IMR-90 (cell line): ENCODE measurements around the gene RSAD1.

Experiments used
- CTCF ChIP-seq: conservative IDR thresholded peaks from 2 replicates; pipeline ENCODE4 v1.5.1; 2012; ENCODE audit warnings: mild to moderate bottlenecking, low read depth, low read length, improper control_type of control experiment
- FOS ChIP-seq: fragments of 150-350 bp; IDR thresholded peaks from 2 replicates; pipeline ENCODE4 v1.6.1; 2016; ENCODE audit warnings: low read depth, low read length
- MAZ ChIP-seq: IDR thresholded peaks from 2 replicates; pipeline ENCODE4 v1.6.1; 2012; ENCODE audit warnings: low read depth, mild to moderate bottlenecking, low read length, improper control_type of control experiment, moderate library complexity, borderline replicate concordance
- MXI1 ChIP-seq: IDR thresholded peaks from 2 replicates; pipeline ENCODE4 v1.6.1; 2012; ENCODE audit warnings: low read depth, mild to moderate bottlenecking, low read length, moderate library complexity, borderline replicate concordance
- POLR2A ChIP-seq: IDR thresholded peaks from 2 replicates; pipeline ENCODE4 v1.6.1; 2012; ENCODE audit warnings: mild to moderate bottlenecking, low read depth, low read length

- TF ChIP-seq CTCF (no peak), MXI1 (no peak), POLR2A (no peak), FOS (no peak), MAZ (no peak)
These were observed 46.4 kb upstream of the RSAD1 start for GRCh38 chr17:50432125-50432762.
